ENCODE data around the gene CYTH1. TPM values are rescaled to one million over a fixed set of nuclear protein-coding genes. Genes with fewer than 3 reads are reported as not detected.

CYTH1 gene
- total and polyA plus RNA-seq, 5 donors from 2014 or later = 202 to 487 (median 206) TPM

GRCh38 chr17:78785663-78786057 is 3.6 kb upstream of the CYTH1 start:
- Mint-ChIP-seq H3K27ac (peak overlapping the region in 1 of 3 donors; percentile 91), H3K4me1 (peaks cover 7 to 54% (median 24%) of the 10 kb centered on the region in 4 donors), H3K36me3 (peaks cover 3% of the 10 kb centered on the region), H3K27me3 (no peaks in the 10 kb centered on the region), H3K9me3 (peaks cover 0 to 1% (median 0%) of the 10 kb centered on the region in 7 donors), H3K4me3 (peak overlapping the region in 2 of 4 donors; percentile 51 to 75)
- Histone ChIP-seq H3K27me3 (ENCODE audit: control insufficient read depth, insufficient read depth, low read length) (no peaks in the 10 kb centered on the region), H3K9me3 (ENCODE audit: control insufficient read depth in 2 of 2, low read length in 2 of 2) (no peaks in the 10 kb centered on the region), H3K27ac (ENCODE audit: insufficient read depth, low read length, poor library complexity, severe bottlenecking) (no peak overlapping the region), H3K4me1 (ENCODE audit: control insufficient read depth, insufficient read depth, low read length, poor library complexity, severe bottlenecking) (peaks cover 40% of the 10 kb centered on the region), H3K36me3 (ENCODE audit: control insufficient read depth, insufficient read depth, low read length) (no peaks in the 10 kb centered on the region), H3K4me3 (ENCODE audit: low read depth, low read length) (no peak overlapping the region)
- ATAC-seq (ENCODE audit: low read depth in 2 of 2) = no peak
- DNase-seq = no peak

- H3K4me3 ChIP-seq (ENCODE audit: low read depth, low read length) = no peak overlapping the region
- peaks cover 39% of the 10 kb centered on the region for H3K4me1 ChIP-seq (ENCODE audit: control insufficient read depth, insufficient read depth, low read length, poor library complexity, severe bottlenecking)
Measured at GRCh38 chr17:78785011-78785662, 3.1 kb upstream of the CYTH1 start.

GRCh38 chr17:78784352-78784751 is 2.3 kb upstream of the CYTH1 start:
- Mint-ChIP-seq H3K4me1 (peaks cover under 1 to 47% (median 24%) of the 10 kb centered on the region in 4 donors), H3K9me3 (peaks cover 0 to 1% (median 0%) of the 10 kb centered on the region in 7 donors), H3K27ac (peak overlapping the region in 2 of 3 donors; percentile 94 to 96), H3K36me3 (peaks cover 7% of the 10 kb centered on the region), H3K27me3 (peaks cover 5% of the 10 kb centered on the region), H3K4me3 (peak overlapping the region in 3 of 4 donors; percentile 76 to 88 (median 88))
- no peaks in the 10 kb centered on the region for H3K9me3 ChIP-seq (ENCODE audit: control insufficient read depth in 2 of 2, low read length in 2 of 2)
- DNase-seq = no peak
- H3K27me3 ChIP-seq (ENCODE audit: control insufficient read depth, insufficient read depth, low read length) = no peaks in the 10 kb centered on the region
- no peak overlapping the region for H3K27ac ChIP-seq (ENCODE audit: insufficient read depth, low read length, poor library complexity, severe bottlenecking)
- no peak for ATAC-seq (ENCODE audit: low read depth in 2 of 2)
- peaks cover 41% of the 10 kb centered on the region for H3K4me1 ChIP-seq (ENCODE audit: control insufficient read depth, insufficient read depth, low read length, poor library complexity, severe bottlenecking)
- H3K36me3 ChIP-seq (ENCODE audit: control insufficient read depth, insufficient read depth, low read length) = no peaks in the 10 kb centered on the region
- no peak overlapping the region for H3K4me3 ChIP-seq (ENCODE audit: low read depth, low read length)

More at GRCh38 chr17:78785011-78785662, 3.1 kb upstream of the CYTH1 start:
- Histone ChIP-seq H3K27ac (ENCODE audit: insufficient read depth, low read length, poor library complexity, severe bottlenecking) (no peak overlapping the region), H3K9me3 (ENCODE audit: control insufficient read depth in 2 of 2, low read length in 2 of 2) (no peaks in the 10 kb centered on the region), H3K36me3 (ENCODE audit: control insufficient read depth, insufficient read depth, low read length) (no peaks in the 10 kb centered on the region), H3K27me3 (ENCODE audit: control insufficient read depth, insufficient read depth, low read length) (no peaks in the 10 kb centered on the region)
- Mint-ChIP-seq H3K27me3 (peaks cover under 1% of the 10 kb centered on the region), H3K4me3 (peak overlapping the region; percentile 22 to 75 (median 41)), H3K9me3 (peaks cover 0 to 1% (median 0%) of the 10 kb centered on the region in 7 donors), H3K36me3 (peaks cover 3% of the 10 kb centered on the region), H3K27ac (peak overlapping the region in 2 of 3 donors; percentile 46 to 48), H3K4me1 (peaks cover 7 to 51% (median 23%) of the 10 kb centered on the region in 4 donors)
- ATAC-seq (ENCODE audit: low read depth in 2 of 2) (no peak), DNase-seq (peak in 1 of 3 donors; percentile 45)

GRCh38 chr17:78783711-78784324 is 1.7 kb upstream of the CYTH1 start:
- Mint-ChIP-seq H3K27me3 (peaks cover 5% of the 10 kb centered on the region), H3K4me1 (peaks cover 0 to 48% (median 23%) of the 10 kb centered on the region in 4 donors), H3K36me3 (peaks cover 7% of the 10 kb centered on the region), H3K9me3 (peaks cover 0 to 1% (median 0%) of the 10 kb centered on the region in 7 donors), H3K4me3 (peak overlapping the region; percentile 76 to 91 (median 88)), H3K27ac (peak overlapping the region in 2 of 3 donors; percentile 94 to 96)
- H3K27ac ChIP-seq (ENCODE audit: insufficient read depth, low read length, poor library complexity, severe bottlenecking) = peak overlapping the region; percentile 92
- peak overlapping the region; percentile 7 for H3K4me3 ChIP-seq (ENCODE audit: low read depth, low read length)
- DNase-seq (no peak), ATAC-seq (ENCODE audit: low read depth in 2 of 2) (no peak)
- H3K36me3 ChIP-seq (ENCODE audit: control insufficient read depth, insufficient read depth, low read length) = no peaks in the 10 kb centered on the region
- H3K4me1 ChIP-seq (ENCODE audit: control insufficient read depth, insufficient read depth, low read length, poor library complexity, severe bottlenecking) = peaks cover 42% of the 10 kb centered on the region
- H3K9me3 ChIP-seq (ENCODE audit: control insufficient read depth in 2 of 2, low read length in 2 of 2) = no peaks in the 10 kb centered on the region
- no peaks in the 10 kb centered on the region for H3K27me3 ChIP-seq (ENCODE audit: control insufficient read depth, insufficient read depth, low read length)

GRCh38 chr17:78781104-78781892 is 775 bp downstream of the CYTH1 start:
- H3K27me3 Mint-ChIP-seq = peaks cover 5% of the 10 kb centered on the region
- H3K4me1 ChIP-seq (ENCODE audit: control insufficient read depth, insufficient read depth, low read length, poor library complexity, severe bottlenecking) = peaks cover 59% of the 10 kb centered on the region
- peaks cover 0 to 50% (median 27%) of the 10 kb centered on the region in 4 donors for H3K4me1 Mint-ChIP-seq
- ATAC-seq (ENCODE audit: low read depth in 2 of 2) (peak in 1 of 2 donors; percentile 15), DNase-seq (peak; percentile 37 to 60 (median 58))
- H3K27me3 ChIP-seq (ENCODE audit: control insufficient read depth, insufficient read depth, low read length) = no peaks in the 10 kb centered on the region
- H3K4me3 ChIP-seq (ENCODE audit: low read depth, low read length) = peak overlapping the region; percentile 99
- H3K36me3 Mint-ChIP-seq = peaks cover 6% of the 10 kb centered on the region
- no peaks in the 10 kb centered on the region for H3K9me3 ChIP-seq (ENCODE audit: control insufficient read depth in 2 of 2, low read length in 2 of 2)
- H3K9me3 Mint-ChIP-seq = peaks cover 0 to 1% (median 0%) of the 10 kb centered on the region in 7 donors
- H3K27ac Mint-ChIP-seq = peak overlapping the region; percentile 84 to 98 (median 96)
- H3K36me3 ChIP-seq (ENCODE audit: control insufficient read depth, insufficient read depth, low read length) = no peaks in the 10 kb centered on the region
- peak overlapping the region; percentile 90 to 98 (median 92) for H3K4me3 Mint-ChIP-seq
- H3K27ac ChIP-seq (ENCODE audit: insufficient read depth, low read length, poor library complexity, severe bottlenecking) = peak overlapping the region; percentile 92

GRCh38 chr17:78780335-78780734 is 1.7 kb downstream of the CYTH1 start:
- no peaks in the 10 kb centered on the region for H3K36me3 ChIP-seq (ENCODE audit: control insufficient read depth, insufficient read depth, low read length)
- Mint-ChIP-seq H3K9me3 (no peaks in the 10 kb centered on the region), H3K4me1 (peaks cover 2 to 58% (median 32%) of the 10 kb centered on the region in 4 donors), H3K4me3 (peak overlapping the region; percentile 90 to 98 (median 92)), H3K27ac (peak overlapping the region; percentile 96 to 100 (median 97)), H3K36me3 (peaks cover 9% of the 10 kb centered on the region), H3K27me3 (peaks cover 5% of the 10 kb centered on the region)
- peak in 1 of 3 donors; percentile 58 for DNase-seq
- H3K4me1 ChIP-seq (ENCODE audit: control insufficient read depth, insufficient read depth, low read length, poor library complexity, severe bottlenecking) = peaks cover 63% of the 10 kb centered on the region
- peak overlapping the region; percentile 92 for H3K27ac ChIP-seq (ENCODE audit: insufficient read depth, low read length, poor library complexity, severe bottlenecking)
- ATAC-seq (ENCODE audit: low read depth in 2 of 2) = no peak
- H3K27me3 ChIP-seq (ENCODE audit: control insufficient read depth, insufficient read depth, low read length) = no peaks in the 10 kb centered on the region
- peak overlapping the region; percentile 99 for H3K4me3 ChIP-seq (ENCODE audit: low read depth, low read length)
- no peaks in the 10 kb centered on the region for H3K9me3 ChIP-seq (ENCODE audit: control insufficient read depth in 2 of 2, low read length in 2 of 2)

GRCh38 chr17:78779850-78780249 is 2.2 kb downstream of the CYTH1 start:
- no peaks in the 10 kb centered on the region for H3K36me3 ChIP-seq (ENCODE audit: control insufficient read depth, insufficient read depth, low read length)
- Mint-ChIP-seq H3K36me3 (peaks cover 10% of the 10 kb centered on the region), H3K4me3 (peak overlapping the region; percentile 90 to 98 (median 92)), H3K9me3 (no peaks in the 10 kb centered on the region), H3K4me1 (peaks cover 6 to 59% (median 31%) of the 10 kb centered on the region in 4 donors), H3K27ac (peak overlapping the region; percentile 96 to 100 (median 97)), H3K27me3 (peaks cover 5% of the 10 kb centered on the region)
- H3K4me1 ChIP-seq (ENCODE audit: control insufficient read depth, insufficient read depth, low read length, poor library complexity, severe bottlenecking) = peaks cover 67% of the 10 kb centered on the region
- peak overlapping the region; percentile 99 for H3K4me3 ChIP-seq (ENCODE audit: low read depth, low read length)
- ATAC-seq (ENCODE audit: low read depth in 2 of 2) = peak; percentile 61
- H3K27ac ChIP-seq (ENCODE audit: insufficient read depth, low read length, poor library complexity, severe bottlenecking) = peak overlapping the region; percentile 92
- DNase-seq = peak; percentile 52 to 93 (median 85)
- no peaks in the 10 kb centered on the region for H3K9me3 ChIP-seq (ENCODE audit: control insufficient read depth in 2 of 2, low read length in 2 of 2)
- no peaks in the 10 kb centered on the region for H3K27me3 ChIP-seq (ENCODE audit: control insufficient read depth, insufficient read depth, low read length)
